HL-60 (cell line): ENCODE results near the gene PCDHB10.
"Not testable (repeated sequence)": the region's sequence is repeated elsewhere in the genome, so short reads cannot be mapped to it uniquely, and the experiment has no call there.

ENCODE experiments used
- DNase-seq, 2 experiments: peaks; one replicate each; pipeline ENCODE4 v3.0.0-alpha.2; 2010 to 2020; ENCODE audit warnings: low read depth in 1 of 2, low spot score in 1 of 2
- H3K27ac ChIP-seq: fragments of 250-450 bp; sonication (Bioruptor Pico); replicated peaks from 2 replicates; pipeline ENCODE4 v1.5.1; 2020; ENCODE audit warnings: mild to moderate bottlenecking, moderate library complexity
- H3K27me3 ChIP-seq: fragments of 250-450 bp; sonication (Bioruptor Pico); 2 replicates; pipeline ENCODE4 v1.5.1; 2021; ENCODE audit warnings: mild to moderate bottlenecking, moderate library complexity; ENCODE audit not compliant: insufficient read depth, poor library complexity, severe bottlenecking
- H3K4me3 ChIP-seq: replicated peaks from 2 replicates; pipeline ENCODE4 v1.5.1; 2011; ENCODE audit warnings: mild to moderate bottlenecking, control low read depth, low read length; ENCODE audit not compliant: insufficient read depth
- CTCF ChIP-seq: IDR thresholded peaks from one replicate; pipeline ENCODE4 v1.5.1; 2011; ENCODE audit warnings: low read length, control low read depth, inconsistent platforms; ENCODE audit not compliant: insufficient read depth
- GABPA ChIP-seq: IDR thresholded peaks from 2 replicates; pipeline ENCODE4 v1.6.1; 2012; ENCODE audit warnings: low read depth
- POLR2AphosphoS5 ChIP-seq: IDR thresholded peaks from 2 replicates; pipeline ENCODE4 v1.6.1; 2012; ENCODE audit warnings: low read depth
- REST ChIP-seq: IDR thresholded peaks from 2 replicates; pipeline ENCODE4 v1.6.1; 2012; ENCODE audit warnings: low read depth; ENCODE audit not compliant: insufficient replicate concordance
- SPI1 ChIP-seq: IDR thresholded peaks from 2 replicates; pipeline ENCODE4 v1.6.1; 2012; ENCODE audit warnings: low read depth, mild to moderate bottlenecking, borderline replicate concordance

Gene PCDHB10

DNA sequence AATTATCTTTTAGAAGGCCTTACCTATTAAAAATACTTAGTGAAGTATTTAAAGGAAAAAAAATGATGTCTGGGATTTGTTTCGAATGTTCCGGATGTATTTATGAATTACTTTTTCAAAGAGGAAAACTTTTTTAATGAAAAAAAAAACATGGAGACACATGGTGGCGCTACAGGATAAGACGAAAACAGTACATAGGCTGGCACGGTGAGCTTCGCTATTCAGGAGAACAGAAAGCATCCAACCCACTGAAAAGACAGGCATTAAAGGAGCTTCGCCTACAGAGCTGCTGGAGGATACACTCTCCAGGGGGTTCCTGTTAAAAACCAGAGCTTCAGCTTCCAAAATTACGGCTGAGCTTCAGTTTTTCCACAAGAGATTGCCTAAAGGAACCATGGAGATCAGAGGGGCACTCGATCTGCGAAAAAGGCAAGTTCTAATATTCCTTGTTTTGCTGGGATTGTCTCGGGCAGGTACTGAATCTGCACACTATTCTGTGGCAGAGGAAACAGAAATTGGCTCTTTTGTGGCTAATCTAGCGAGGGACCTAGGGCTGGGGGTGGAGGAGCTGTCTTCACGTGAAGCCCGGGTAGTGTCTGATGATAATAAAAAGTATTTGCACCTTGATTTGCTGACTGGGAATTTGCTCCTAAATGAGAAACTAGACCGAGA lies 31.1 kb downstream of the PCDHB10 start, which contains the start of gene PCDHB14:
PCDHB14 (plus strand) TSS at position 232 of the 672 bp plus-strand sequence; CDS start at position 395, 163 bp downstream.
- DNase-seq: no peak
- Histone ChIP-seq H3K27ac (no peak within 1 kb of the TSS), H3K27me3 (peaks cover 2% of the 10 kb centered on the region), H3K4me3 (no peak within 1 kb of the TSS)
- no peak for TF ChIP-seq CTCF
- TF ChIP-seq POLR2AphosphoS5: no peak
- no peak for TF ChIP-seq REST
- TF ChIP-seq SPI1: no peak
- TF ChIP-seq GABPA: no peak

GRCh38 chr5:141224844-141225243 lies 32.7 kb downstream of the PCDHB10 start:
- H3K27me3 ChIP-seq, H3K27ac ChIP-seq, DNase-seq, H3K4me3 ChIP-seq: not testable (repeated sequence)

DNA sequence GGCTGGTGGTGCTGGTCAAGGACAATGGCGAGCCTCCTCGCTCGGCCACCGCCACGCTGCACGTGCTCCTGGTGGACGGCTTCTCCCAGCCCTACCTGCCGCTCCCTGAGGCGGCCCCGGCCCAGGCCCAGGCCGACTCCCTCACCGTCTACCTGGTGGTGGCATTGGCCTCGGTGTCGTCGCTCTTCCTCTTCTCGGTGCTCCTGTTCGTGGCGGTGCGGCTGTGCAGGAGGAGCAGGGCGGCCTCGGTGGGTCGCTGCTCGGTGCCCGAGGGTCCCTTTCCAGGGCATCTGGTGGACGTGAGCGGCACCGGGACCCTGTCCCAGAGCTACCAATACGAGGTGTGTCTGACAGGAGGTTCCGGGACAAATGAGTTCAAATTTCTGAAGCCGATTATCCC lies 33.3 kb downstream of the PCDHB10 start:
- H3K27ac ChIP-seq, DNase-seq, H3K4me3 ChIP-seq, H3K27me3 ChIP-seq: not testable (repeated sequence)

GRCh38 chr5:141234109-141234667 lies 42.0 kb downstream of the PCDHB10 start:
- DNase-seq: no peak
- Histone ChIP-seq H3K4me3 (no peak overlapping the region), H3K27me3 (no peaks in the 10 kb centered on the region), H3K27ac (no peak overlapping the region)
- no peak for TF ChIP-seq SPI1
- TF ChIP-seq CTCF: no peak
- TF ChIP-seq POLR2AphosphoS5: no peak
- TF ChIP-seq REST: no peak
- TF ChIP-seq GABPA: no peak

- H3K27me3 ChIP-seq, DNase-seq, H3K27ac ChIP-seq, H3K4me3 ChIP-seq: not testable (repeated sequence)
Measured at GRCh38 chr5:141235922-141236321, 43.8 kb downstream of the PCDHB10 start.
